Lower leg skin (tissue), 4 donors: ENCODE data around the gene NDRG2. TPM values are rescaled to one million over a fixed set of nuclear protein-coding genes. Genes with fewer than 3 reads are reported as not detected.

Source experiments
- DNase-seq, 2 donors: peaks; one replicate each; pipeline ENCODE4 v3.0.0-alpha.2; 2019; ENCODE audit warnings: low spot score in 2 of 2
- H3K4me3 ChIP-seq: fragments of 200-600 bp; sonication (generic); 2 replicates; pipeline ENCODE4 v1.5.1; 2017; ENCODE audit warnings: mild to moderate bottlenecking, low read depth; ENCODE audit not compliant: poor library complexity, severe bottlenecking
- CTCF ChIP-seq, 3 donors: fragments of 450-650 bp; IDR thresholded peaks; one replicate each; pipeline ENCODE4 v1.5.1; 2016; ENCODE audit warnings: antibody characterized with exemption in 3 of 3, mild to moderate bottlenecking in 3 of 3, moderate library complexity in 2 of 3
- POLR2A ChIP-seq, 2 donors: fragments of 450-650 bp; IDR thresholded peaks; one replicate each; pipeline ENCODE4 v1.6.1; 2016 to 2017; ENCODE audit warnings: antibody characterized with exemption in 2 of 2, mild to moderate bottlenecking in 1 of 2, moderate library complexity in 1 of 2
- WGBS, 2 donors: methylation state at CpG; one replicate each; pipeline ENCODE4 v1.1.5; 2018; 5-methylcytosine and 5-hydroxymethylcytosine counted together
- intact Hi-C: fragments of 100-400 bp; cut with DNase I; formaldehyde crosslinking; loops from one replicate; pipeline ENCODE4 v1.15.0; 2023; ENCODE audit warnings: low total_unique reads
- total RNA-seq, 4 donors: library from RNA; depleted of rRNA; stranded (reverse); fragments of >200 nt; gene quantifications; one replicate each; pipeline ENCODE4 v1.1.0, GENCODE V29; 2016

Gene NDRG2
- total RNA-seq, 4 donors from 2014 or later = 186 to 475 (median 282) TPM

- TF ChIP-seq CTCF (IDR thresholded peaks at IDR 0.05) = no peak
- no peak for TF ChIP-seq POLR2A (IDR thresholded peaks at IDR 0.05)
- intact Hi-C loops = no loop called here
- WGBS, 2 donors = 57 to 84% methylated on average over 1 of the region's 1 CpG
- DNase-seq = no peak
- H3K4me3 ChIP-seq = no peak overlapping the region
Observed at GRCh38 chr14:20980906-20981305, 44.0 kb downstream of the NDRG2 start.

GRCh38 chr14:20978687-20979086, 46.2 kb downstream of the NDRG2 start:
- H3K4me3 ChIP-seq = no peak overlapping the region
- WGBS, 2 donors = 35 to 64% methylated on average over 1 of the region's 1 CpG
- TF ChIP-seq CTCF (IDR thresholded peaks at IDR 0.05) (no peak), POLR2A (IDR thresholded peaks at IDR 0.05) (no peak)
- intact Hi-C loops = no loop called here
- DNase-seq = no peak

GRCh38 chr14:20976291-20976690, 48.6 kb downstream of the NDRG2 start:
- TF ChIP-seq CTCF (IDR thresholded peaks at IDR 0.05) = no peak
- TF ChIP-seq POLR2A (IDR thresholded peaks at IDR 0.05) = no peak
- DNase-seq = no peak
- H3K4me3 ChIP-seq = no peak overlapping the region
- intact Hi-C loops = no loop called here
- 95 to 100% methylated on average over 1 of the region's 1 CpG for WGBS, 2 donors

GRCh38 chr14:20973501-20973900, 51.4 kb downstream of the NDRG2 start:
- DNase-seq = no peak
- intact Hi-C loops = no loop called here
- TF ChIP-seq CTCF (IDR thresholded peaks at IDR 0.05) (no peak), POLR2A (IDR thresholded peaks at IDR 0.05) (no peak)
- 91 to 96% methylated on average over 3 of the region's 3 CpGs for WGBS, 2 donors
- no peak overlapping the region for H3K4me3 ChIP-seq

GRCh38 chr14:20971705-20972021, 53.2 kb downstream of the NDRG2 start:
- H3K4me3 ChIP-seq = no peak overlapping the region
- intact Hi-C loops = no loop called here
- 12 to 18% methylated on average over 8 of the region's 8 CpGs for WGBS, 2 donors
- TF ChIP-seq POLR2A (IDR thresholded peaks at IDR 0.05) (no peak), CTCF (IDR thresholded peaks at IDR 0.05) (no peak)
- no peak for DNase-seq

GRCh38 chr14:20970983-20971704, 53.7 kb downstream of the NDRG2 start:
- TF ChIP-seq POLR2A (IDR thresholded peaks at IDR 0.05) (no peak), CTCF (IDR thresholded peaks at IDR 0.05) (peak in 1 of 3 donors; percentile 80)
- DNase-seq = peak; percentile 75 to 96
- peak overlapping the region; percentile 30 for H3K4me3 ChIP-seq
- intact Hi-C loops = no loop called here
- WGBS, 2 donors = 0 to 1% methylated on average over 43 to 47 of the region's 47 CpGs
